ENCODE results near the gene LONP2.
"Not testable (repeated sequence)": the region's sequence is repeated elsewhere in the genome, so short reads cannot be mapped to it uniquely, and the experiment has no call there.

The LONP2 gene

GRCh38 chr16:48372744-48373143 is 128.6 kb downstream of the LONP2 start:
- H3K4me3 ChIP-seq (ENCODE audit: low read depth, low read length) = no peak overlapping the region
- DNase-seq (ENCODE audit: low read depth) = no peak
- no peak for TF ChIP-seq CTCF (IDR thresholded peaks at IDR 0.05; ENCODE audit: low read depth, low read length, missing control alignments)
- in situ Hi-C loops (cut with HindIII; ENCODE audit: low sequenced_read_pairs) = no loop called here

GRCh38 chr16:48373258-48374029 is 129.3 kb downstream of the LONP2 start:
- DNase-seq (ENCODE audit: low read depth) = no peak
- H3K4me3 ChIP-seq (ENCODE audit: low read depth, low read length) = no peak overlapping the region
- in situ Hi-C loops (cut with HindIII; ENCODE audit: low sequenced_read_pairs) = no loop called here
- TF ChIP-seq CTCF (IDR thresholded peaks at IDR 0.05; ENCODE audit: low read depth, low read length, missing control alignments) = no peak

- TF ChIP-seq CTCF (IDR thresholded peaks at IDR 0.05; ENCODE audit: low read depth, low read length, missing control alignments) = no peak
- H3K4me3 ChIP-seq (ENCODE audit: low read depth, low read length) = no peak overlapping the region
- in situ Hi-C loops (cut with HindIII; ENCODE audit: low sequenced_read_pairs) = no loop called here
- no peak for DNase-seq (ENCODE audit: low read depth)
These were observed 130.2 kb downstream of the LONP2 start for GRCh38 chr16:48374255-48374654.

GRCh38 chr16:48377301-48377700 is 133.2 kb downstream of the LONP2 start:
- DNase-seq (ENCODE audit: low read depth); in situ Hi-C loops (cut with HindIII; ENCODE audit: low sequenced_read_pairs); H3K4me3 ChIP-seq (ENCODE audit: low read depth, low read length): not testable (repeated sequence)

GRCh38 chr16:48378276-48378675 is 134.2 kb downstream of the LONP2 start:
- no peak overlapping the region for H3K4me3 ChIP-seq (ENCODE audit: low read depth, low read length)
- no peak for TF ChIP-seq CTCF (IDR thresholded peaks at IDR 0.05; ENCODE audit: low read depth, low read length, missing control alignments)
- in situ Hi-C loops (cut with HindIII; ENCODE audit: low sequenced_read_pairs) = no loop called here
- no peak for DNase-seq (ENCODE audit: low read depth)

GRCh38 chr16:48378836-48379235 is 134.7 kb downstream of the LONP2 start:
- no peak overlapping the region for H3K4me3 ChIP-seq (ENCODE audit: low read depth, low read length)
- in situ Hi-C loops (cut with HindIII; ENCODE audit: low sequenced_read_pairs) = no loop called here
- DNase-seq (ENCODE audit: low read depth) = no peak
- no peak for TF ChIP-seq CTCF (IDR thresholded peaks at IDR 0.05; ENCODE audit: low read depth, low read length, missing control alignments)

GRCh38 chr16:48381201-48381600 is 137.1 kb downstream of the LONP2 start:
- no peak overlapping the region for H3K4me3 ChIP-seq (ENCODE audit: low read depth, low read length)
- no peak for TF ChIP-seq CTCF (IDR thresholded peaks at IDR 0.05; ENCODE audit: low read depth, low read length, missing control alignments)
- DNase-seq (ENCODE audit: low read depth) = no peak
- in situ Hi-C loops (cut with HindIII; ENCODE audit: low sequenced_read_pairs) = loop anchor here (10.0 kb wide), 1 partner anchor 64 kb away; no protein-coding TSS in a partner anchor

Data from astrocyte of the cerebellum (primary cell).